GM12865 (cell line): ENCODE results near the gene PRKACB.

Source experiments
- DNase-seq: peaks from one replicate; pipeline ENCODE4 v3.0.0; 2010; ENCODE audit warnings: low read depth
- H3K4me3 ChIP-seq: 2 replicates; pipeline ENCODE4 v1.5.1; 2011; ENCODE audit warnings: mild to moderate bottlenecking, low read depth, low read length, control low read depth
- TF ChIP-seq, protein P1 (sequence below): IDR thresholded peaks from 2 replicates; pipeline ENCODE4 v1.5.1; 2011; ENCODE audit warnings: low read length, control low read depth, low read depth, inconsistent platforms; ENCODE audit not compliant: insufficient read depth; ENCODE audit errors: missing control alignments

PRKACB gene

DNA sequence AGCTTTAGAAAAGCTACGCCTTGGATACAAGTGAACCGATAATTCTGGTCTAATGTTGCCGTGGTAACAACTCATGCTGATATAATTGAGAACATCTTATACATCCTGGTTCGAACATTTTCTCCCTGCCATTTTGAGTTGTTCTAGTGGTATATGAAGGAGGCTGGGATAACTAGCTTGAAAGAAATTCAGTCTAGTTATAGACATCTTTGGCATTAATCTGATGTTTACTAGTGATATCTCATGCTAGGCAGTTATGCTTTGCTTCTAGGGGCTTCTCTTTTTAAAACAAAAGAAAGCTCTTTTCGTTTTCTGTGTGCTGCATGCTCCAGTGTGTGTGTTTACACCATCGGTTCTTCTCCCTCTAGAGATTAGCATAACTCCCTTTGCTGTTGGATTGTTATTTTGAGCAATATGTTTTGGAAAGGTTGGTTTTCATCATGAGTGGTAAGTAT lies 20.5 kb downstream of the PRKACB start:
- TF ChIP-seq, protein P1, sequence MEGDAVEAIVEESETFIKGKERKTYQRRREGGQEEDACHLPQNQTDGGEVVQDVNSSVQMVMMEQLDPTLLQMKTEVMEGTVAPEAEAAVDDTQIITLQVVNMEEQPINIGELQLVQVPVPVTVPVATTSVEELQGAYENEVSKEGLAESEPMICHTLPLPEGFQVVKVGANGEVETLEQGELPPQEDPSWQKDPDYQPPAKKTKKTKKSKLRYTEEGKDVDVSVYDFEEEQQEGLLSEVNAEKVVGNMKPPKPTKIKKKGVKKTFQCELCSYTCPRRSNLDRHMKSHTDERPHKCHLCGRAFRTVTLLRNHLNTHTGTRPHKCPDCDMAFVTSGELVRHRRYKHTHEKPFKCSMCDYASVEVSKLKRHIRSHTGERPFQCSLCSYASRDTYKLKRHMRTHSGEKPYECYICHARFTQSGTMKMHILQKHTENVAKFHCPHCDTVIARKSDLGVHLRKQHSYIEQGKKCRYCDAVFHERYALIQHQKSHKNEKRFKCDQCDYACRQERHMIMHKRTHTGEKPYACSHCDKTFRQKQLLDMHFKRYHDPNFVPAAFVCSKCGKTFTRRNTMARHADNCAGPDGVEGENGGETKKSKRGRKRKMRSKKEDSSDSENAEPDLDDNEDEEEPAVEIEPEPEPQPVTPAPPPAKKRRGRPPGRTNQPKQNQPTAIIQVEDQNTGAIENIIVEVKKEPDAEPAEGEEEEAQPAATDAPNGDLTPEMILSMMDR = no peak
- DNase-seq = no peak
- no peak overlapping the region for H3K4me3 ChIP-seq

DNA sequence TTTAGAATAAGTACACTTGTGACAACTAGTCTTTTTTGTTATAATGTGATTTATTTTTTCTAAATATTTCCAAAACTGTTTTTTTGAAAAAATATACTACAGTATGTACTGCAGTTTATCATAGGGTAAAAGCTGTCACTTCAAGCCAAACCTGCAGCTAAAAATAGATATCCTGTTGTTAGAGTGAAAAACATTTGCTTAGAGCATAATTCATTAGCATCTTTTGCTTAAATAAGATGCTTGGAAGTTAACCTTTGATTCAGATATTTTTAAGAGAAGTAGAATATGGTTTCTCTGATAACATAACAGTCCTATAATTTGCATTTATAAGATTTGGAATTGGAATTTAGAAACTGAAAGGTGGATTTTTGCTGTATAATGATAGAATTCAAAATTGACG lies 21.5 kb downstream of the PRKACB start:
- no peak for DNase-seq
- TF ChIP-seq, protein P1 = no peak
- no peak overlapping the region for H3K4me3 ChIP-seq

DNA sequence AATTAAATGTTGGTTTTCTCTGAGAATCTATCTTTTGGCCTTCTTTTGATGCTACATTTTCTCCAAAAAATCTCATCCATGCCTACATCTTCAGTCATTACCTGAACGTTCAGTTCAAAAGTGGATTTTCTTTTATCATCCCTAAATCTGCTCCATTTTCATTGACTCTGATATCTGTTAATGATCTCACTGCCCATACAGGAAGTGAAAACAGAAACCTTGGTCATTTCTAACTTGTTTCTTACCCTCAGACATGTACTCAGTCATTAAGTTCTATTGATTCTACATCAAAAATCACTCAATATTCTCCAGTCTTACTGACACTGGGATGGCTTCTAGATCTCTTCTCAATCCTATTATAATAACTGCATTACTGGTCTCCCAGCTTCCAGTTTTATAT lies 22.7 kb downstream of the PRKACB start:
- TF ChIP-seq, protein P1 = no peak
- no peak overlapping the region for H3K4me3 ChIP-seq
- DNase-seq = peak; percentile 11

DNA sequence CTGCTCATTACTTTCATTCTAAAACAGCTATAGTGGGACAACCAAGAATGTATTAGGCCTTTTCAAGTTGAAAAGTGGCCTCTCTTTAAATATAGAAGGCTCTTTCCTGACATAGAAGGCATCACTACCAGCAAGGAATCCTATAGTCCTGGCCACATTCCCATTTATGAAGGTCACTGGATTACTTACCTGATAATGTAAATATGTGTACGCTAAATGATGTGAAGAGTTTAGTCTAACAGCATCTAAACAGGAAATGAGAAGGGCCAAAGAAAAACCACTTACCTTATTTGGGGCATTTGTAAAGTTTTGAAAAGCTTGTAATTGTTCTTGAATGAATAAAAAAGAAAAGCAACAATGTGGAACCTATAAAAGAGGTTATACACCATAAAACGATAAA lies 24.7 kb downstream of the PRKACB start:
- TF ChIP-seq, protein P1 = no peak
- H3K4me3 ChIP-seq = no peak overlapping the region
- DNase-seq = no peak

DNA sequence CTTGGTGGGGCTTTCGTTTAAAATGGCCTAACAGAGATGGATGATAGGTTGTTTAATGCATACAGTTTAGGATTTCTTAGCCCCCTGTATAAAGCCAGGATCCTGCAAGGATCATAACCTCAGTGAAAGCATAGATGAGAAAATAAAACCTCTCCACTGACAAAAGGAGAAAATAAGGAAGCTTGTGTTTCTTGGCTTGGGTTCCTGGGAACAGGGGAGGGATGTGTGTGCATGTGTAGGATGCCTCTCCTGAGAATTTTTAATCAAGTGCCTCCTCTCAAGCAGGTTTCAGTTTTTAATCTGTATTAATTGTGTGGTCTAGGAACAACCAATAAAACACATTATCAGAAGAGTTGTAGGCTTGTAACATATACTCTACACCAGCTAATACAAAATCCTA lies 26.1 kb downstream of the PRKACB start:
- no peak for DNase-seq
- no peak overlapping the region for H3K4me3 ChIP-seq
- TF ChIP-seq, protein P1 = no peak

DNA sequence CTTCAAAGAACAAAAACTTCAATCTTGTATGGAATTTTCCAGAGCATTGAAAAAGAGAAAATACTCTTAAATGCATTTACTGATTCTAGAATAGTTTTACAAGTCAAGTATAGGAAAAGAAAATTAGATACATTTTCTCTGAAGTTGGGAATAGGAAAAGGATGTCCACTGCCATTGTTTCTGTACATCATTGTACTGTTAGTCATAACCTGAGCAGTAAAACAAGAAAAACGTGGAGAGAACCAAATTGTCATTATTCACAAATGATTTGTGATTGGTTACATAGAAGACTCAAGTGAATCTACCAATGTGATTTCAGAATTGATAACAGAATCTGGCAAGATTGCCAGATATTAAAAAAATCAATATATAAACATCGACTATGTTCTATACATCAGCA lies 27.4 kb downstream of the PRKACB start:
- no peak overlapping the region for H3K4me3 ChIP-seq
- no peak for DNase-seq
- TF ChIP-seq, protein P1 = no peak

DNA sequence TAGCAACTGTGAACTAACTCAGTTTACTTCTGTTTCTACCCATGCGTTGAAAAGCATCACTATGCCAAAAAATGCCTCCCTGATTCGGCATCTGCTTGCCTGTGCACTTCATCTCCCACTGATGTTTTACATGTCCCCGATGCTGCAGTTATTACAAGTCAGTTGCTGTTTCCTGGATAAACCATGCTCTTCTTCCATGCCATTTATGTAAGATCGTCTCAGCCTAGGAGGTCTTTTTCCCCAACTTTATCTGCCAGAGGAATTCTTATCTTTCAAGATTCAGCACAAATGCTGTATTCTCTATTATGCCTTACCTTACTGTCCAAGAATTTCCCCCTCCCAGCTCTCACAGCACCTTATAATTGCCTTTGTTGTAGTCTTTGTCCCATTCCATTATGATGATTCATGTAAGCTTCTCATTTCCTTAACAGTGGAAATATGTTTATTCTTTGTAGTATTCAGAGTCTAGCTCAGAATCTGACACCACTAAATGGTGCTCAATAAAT lies 30.0 kb downstream of the PRKACB start:
- H3K4me3 ChIP-seq = no peak overlapping the region
- no peak for DNase-seq
- TF ChIP-seq, protein P1 = no peak
